Activated CD8-positive, alpha-beta T cell treated with anti-CD3 and anti-CD28 coated beads, Interleukin-2, amount 10 ng/mL, durations not matched to agents 7 days and 5 days (primary cell): ENCODE measurements around the gene RRP36. TPM values are rescaled to one million over a fixed set of nuclear protein-coding genes. Genes with fewer than 3 reads are reported as not detected.
"Not testable (repeated sequence)": the region's sequence is repeated elsewhere in the genome, so short reads cannot be mapped to it uniquely, and the experiment has no call there.

Source experiments
- ATAC-seq: fragments of 150-1000 bp; cut with Tn5 transposase; one replicate; pipeline ENCODE4 v1.10.0; 2021; ENCODE audit warnings: moderate library complexity
- CTCF ChIA-PET: fragments of 350-600 bp; sonication (Branson Sonifier 250); formaldehyde crosslinking; loops from one replicate; lab custom pipeline; 2021; ENCODE audit warnings: antibody characterized with exemption; lab: Charles Lee
- POLR2A ChIA-PET: fragments of 350-600 bp; sonication (Branson Sonifier 250); formaldehyde crosslinking; loops from one replicate; lab custom pipeline; 2021; ENCODE audit warnings: antibody characterized with exemption; lab: Charles Lee
- DNase-seq: peaks from one replicate; pipeline ENCODE4 v3.0.0-alpha.2; 2020
- H3K27ac Mint-ChIP-seq: one replicate; pipeline ENCODE4 v1.8.0; 2021; ENCODE audit warnings: mild to moderate bottlenecking, mixed read lengths
- H3K27me3 Mint-ChIP-seq: one replicate; pipeline ENCODE4 v1.8.0; 2021; ENCODE audit warnings: low read depth, mixed read lengths
- H3K36me3 Mint-ChIP-seq: one replicate; pipeline ENCODE4 v1.8.0; 2021; ENCODE audit warnings: low read depth, mixed read lengths
- H3K4me1 Mint-ChIP-seq: one replicate; pipeline ENCODE4 v1.8.0; 2021; ENCODE audit warnings: low read depth, mixed read lengths
- H3K4me3 Mint-ChIP-seq: one replicate; pipeline ENCODE4 v1.8.0; 2021; ENCODE audit warnings: mild to moderate bottlenecking, mixed read lengths
- H3K9me3 Mint-ChIP-seq: one replicate; pipeline ENCODE4 v1.8.0; 2022; ENCODE audit warnings: mixed read lengths; ENCODE audit not compliant: insufficient read depth
- total RNA-seq, 2 experiments: library from RNA; stranded (reverse); gene quantifications; one replicate each; pipeline ENCODE4 v1.2.3, GENCODE V29; 2021

The RRP36 gene
- total RNA-seq, 2 experiments from 2014 or later: 84.3 to 92.8 TPM

DNA sequence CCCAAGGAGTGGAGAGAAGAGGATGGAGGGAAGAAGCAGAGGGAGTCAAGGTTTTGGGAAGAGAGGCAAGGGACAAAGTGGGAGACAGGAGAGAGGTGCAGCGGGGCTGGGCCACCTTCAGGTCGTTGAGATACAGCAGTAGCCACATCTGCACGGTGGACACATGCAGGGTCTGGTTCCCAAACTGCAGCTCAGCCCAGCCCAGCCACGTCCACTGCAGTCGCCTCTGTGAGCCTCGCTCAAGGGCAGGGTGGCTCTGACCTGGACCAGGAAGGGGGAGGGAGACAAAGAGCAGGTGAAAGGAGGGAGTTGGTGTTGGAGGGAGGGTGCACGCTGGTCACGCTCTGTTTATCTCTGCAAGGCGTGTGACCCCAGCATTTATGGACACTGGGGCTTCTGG lies 17.3 kb downstream of the RRP36 start:
- ATAC-seq (no peak), DNase-seq (no peak)
- ChIA-PET POLR2A (no interaction called here), CTCF (interaction anchor here (1.5 kb wide), 1 partner anchor 105 kb away, joined by 3 read pairs; no protein-coding TSS in a partner anchor)
- Mint-ChIP-seq H3K4me3 (no peak overlapping the region), H3K9me3 (no peaks in the 10 kb centered on the region), H3K36me3 (peaks cover 40% of the 10 kb centered on the region), H3K4me1 (no peaks in the 10 kb centered on the region), H3K27ac (peak overlapping the region; percentile 23), H3K27me3 (no peaks in the 10 kb centered on the region)

- ATAC-seq (no peak), DNase-seq (no peak)
- ChIA-PET CTCF (no interaction called here), POLR2A (interaction anchor here (1.4 kb wide), 1 partner anchor 13 kb away, joined by 3 read pairs; the partner anchor contains the start of gene CUL7)
- H3K36me3 Mint-ChIP-seq: peaks cover 34% of the 10 kb centered on the region
- no peaks in the 10 kb centered on the region for H3K9me3 Mint-ChIP-seq
- no peak overlapping the region for H3K27ac Mint-ChIP-seq
- H3K4me3 Mint-ChIP-seq: no peak overlapping the region
- H3K4me1 Mint-ChIP-seq: no peaks in the 10 kb centered on the region
- H3K27me3 Mint-ChIP-seq: no peaks in the 10 kb centered on the region
These were observed 19.3 kb downstream of the RRP36 start for GRCh38 chr6:43040542-43041257.

GRCh38 chr6:43041475-43041874 lies 20.1 kb downstream of the RRP36 start:
- CTCF ChIA-PET, H3K27ac Mint-ChIP-seq, H3K27me3 Mint-ChIP-seq, H3K4me3 Mint-ChIP-seq, H3K9me3 Mint-ChIP-seq, H3K4me1 Mint-ChIP-seq, DNase-seq, ATAC-seq: not testable (repeated sequence)
- POLR2A ChIA-PET: interaction anchor here (1.6 kb wide), 1 partner anchor 12 kb away, joined by 5 read pairs; the partner anchor contains the start of gene CUL7
- H3K36me3 Mint-ChIP-seq: peaks cover 32% of the 10 kb centered on the region

DNA sequence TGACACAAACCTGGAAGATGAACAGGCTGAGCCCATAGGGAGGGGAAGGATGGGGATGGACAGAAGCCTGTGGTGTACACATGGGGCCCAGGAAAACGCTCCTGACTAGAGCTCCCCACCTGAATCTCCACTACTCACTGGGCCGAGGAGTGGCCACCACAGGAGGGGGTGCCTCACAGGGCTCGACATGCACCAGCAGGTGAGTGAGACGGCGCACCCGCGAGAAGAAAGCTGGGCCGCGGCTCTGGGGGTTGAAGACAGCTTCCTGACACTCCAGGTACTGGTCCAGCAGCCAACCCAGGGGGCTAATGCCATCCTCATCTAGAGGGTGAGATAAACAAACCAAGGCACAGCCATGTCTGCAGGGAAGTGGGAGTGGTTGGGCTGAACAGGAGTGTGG lies 21.9 kb downstream of the RRP36 start:
- no peak for ATAC-seq
- CTCF ChIA-PET: no interaction called here
- no peak overlapping the region for H3K27ac Mint-ChIP-seq
- no peak overlapping the region for H3K4me3 Mint-ChIP-seq
- POLR2A ChIA-PET: no interaction called here
- H3K27me3 Mint-ChIP-seq: no peaks in the 10 kb centered on the region
- no peaks in the 10 kb centered on the region for H3K4me1 Mint-ChIP-seq
- no peaks in the 10 kb centered on the region for H3K9me3 Mint-ChIP-seq
- H3K36me3 Mint-ChIP-seq: peaks cover 21% of the 10 kb centered on the region
- no peak for DNase-seq

DNA sequence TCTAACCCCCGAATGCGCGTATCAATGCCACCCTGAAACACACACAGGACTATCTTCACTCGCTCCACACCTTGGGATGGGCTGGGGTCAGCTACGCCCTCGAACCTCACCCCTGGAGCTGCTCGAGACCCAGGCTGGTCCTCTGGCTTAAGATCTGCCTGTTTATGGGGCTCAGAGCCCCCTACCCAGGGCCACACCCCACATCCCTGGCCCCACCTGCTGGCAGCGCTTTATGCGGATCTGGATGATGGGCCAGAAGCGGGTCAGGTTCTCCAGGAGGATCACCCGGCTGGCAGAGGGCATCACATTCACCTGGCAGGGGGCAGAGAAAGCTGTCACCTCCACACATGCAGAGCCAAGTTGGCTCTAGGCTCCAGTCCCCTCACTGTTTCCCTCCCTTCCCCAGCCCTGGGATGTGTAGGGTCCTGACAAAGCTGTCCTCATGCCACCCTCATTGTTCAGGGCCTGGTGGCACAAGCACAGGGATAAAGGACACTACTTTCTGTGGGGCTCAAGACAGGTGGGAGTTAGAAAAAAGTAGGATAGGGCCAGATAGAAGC lies 24.0 kb downstream of the RRP36 start:
- CTCF ChIA-PET: no interaction called here
- Mint-ChIP-seq H3K9me3 (no peaks in the 10 kb centered on the region), H3K4me3 (no peak overlapping the region), H3K27ac (no peak overlapping the region), H3K36me3 (peaks cover 17% of the 10 kb centered on the region), H3K27me3 (no peaks in the 10 kb centered on the region), H3K4me1 (peaks cover 4% of the 10 kb centered on the region)
- DNase-seq: no peak
- ATAC-seq: no peak
- POLR2A ChIA-PET: interaction anchor here (1.2 kb wide), 1 partner anchor 24 kb away, joined by 4 read pairs; the partner anchor contains the start of gene RRP36

GRCh38 chr6:43047998-43048397 lies 26.6 kb downstream of the RRP36 start:
- Mint-ChIP-seq H3K36me3 (peaks cover 20% of the 10 kb centered on the region), H3K4me1 (peaks cover 23% of the 10 kb centered on the region)

DNA sequence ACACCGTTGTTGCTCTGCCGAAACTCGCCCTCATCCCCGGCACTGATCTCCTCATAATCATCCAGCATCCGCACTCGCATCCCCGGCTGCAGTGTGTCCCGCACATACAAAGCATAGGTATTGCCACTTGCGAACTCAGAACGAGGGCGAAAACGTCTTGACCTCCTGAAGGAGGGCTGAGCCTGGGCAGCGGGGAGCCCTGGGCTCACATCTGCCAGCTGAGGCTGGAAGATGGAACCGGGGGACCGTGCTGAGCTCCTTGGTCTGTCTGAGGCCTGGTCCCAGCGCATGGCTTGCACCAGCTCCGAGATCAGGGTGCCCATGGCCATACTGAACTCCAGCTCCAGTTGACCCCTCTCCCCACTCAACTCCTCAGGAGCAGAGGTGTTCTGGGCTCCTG lies 29.6 kb downstream of the RRP36 start:
- CTCF ChIA-PET: no interaction called here
- H3K9me3 Mint-ChIP-seq: no peaks in the 10 kb centered on the region

More at GRCh38 chr6:43047998-43048397, 26.6 kb downstream of the RRP36 start:
- no peak for ATAC-seq
- ChIA-PET POLR2A (no interaction called here), CTCF (interaction anchor here (1.6 kb wide), 1 partner anchor 14 kb away, joined by 4 read pairs; no protein-coding TSS in a partner anchor)
- H3K9me3 Mint-ChIP-seq: no peaks in the 10 kb centered on the region
- no peak overlapping the region for H3K4me3 Mint-ChIP-seq
- no peak overlapping the region for H3K27ac Mint-ChIP-seq
- DNase-seq: no peak
- H3K27me3 Mint-ChIP-seq: no peaks in the 10 kb centered on the region

GRCh38 chr6:43052225-43052841 lies 30.9 kb downstream of the RRP36 start:
- no peak for DNase-seq
- no peaks in the 10 kb centered on the region for H3K27me3 Mint-ChIP-seq
- no peaks in the 10 kb centered on the region for H3K9me3 Mint-ChIP-seq
- peak overlapping the region; percentile 90 for H3K4me3 Mint-ChIP-seq
- ChIA-PET CTCF (interaction anchor here (1.5 kb wide), 1 partner anchor 92 kb away, joined by 5 read pairs; no protein-coding TSS in a partner anchor), POLR2A (interaction anchor here (0.6 to 1.7 kb wide), 2 partner anchors 40 to 74 kb away, joined by 3 to 12 read pairs; partner anchors contain the start of gene PEX6)
- peaks cover 36% of the 10 kb centered on the region for H3K36me3 Mint-ChIP-seq
- peaks cover 34% of the 10 kb centered on the region for H3K4me1 Mint-ChIP-seq
- no peak for ATAC-seq
- H3K27ac Mint-ChIP-seq: peak overlapping the region; percentile 99

More for the DNA sequence above, 29.6 kb downstream of the RRP36 start:
- H3K27ac Mint-ChIP-seq: no peak overlapping the region
- no peak for ATAC-seq
- no peak overlapping the region for H3K4me3 Mint-ChIP-seq
- DNase-seq: no peak
- peaks cover 32% of the 10 kb centered on the region for H3K36me3 Mint-ChIP-seq
- peaks cover 34% of the 10 kb centered on the region for H3K4me1 Mint-ChIP-seq
- no peaks in the 10 kb centered on the region for H3K27me3 Mint-ChIP-seq
- POLR2A ChIA-PET: no interaction called here

GRCh38 chr6:43052842-43053544 lies 31.6 kb downstream of the RRP36 start:
- peak; percentile 40 for ATAC-seq
- Mint-ChIP-seq H3K9me3 (no peaks in the 10 kb centered on the region), H3K4me1 (peaks cover 40% of the 10 kb centered on the region), H3K4me3 (peak overlapping the region; percentile 90), H3K27me3 (no peaks in the 10 kb centered on the region), H3K27ac (peak overlapping the region; percentile 99), H3K36me3 (peaks cover 41% of the 10 kb centered on the region)
- peak; percentile 37 for DNase-seq
- ChIA-PET POLR2A (interaction anchor here (1.0 to 1.7 kb wide), 6 partner anchors 13 to 173 kb away, joined by 3 to 12 read pairs (median 4); partner anchors contain the start of genes CNPY3, PEX6, RPL7L1 and RRP36), CTCF (interaction anchor here (0.9 to 1.8 kb wide), 4 partner anchors 32 to 123 kb away, joined by 3 to 5 read pairs (median 4); partner anchors contain the start of genes CNPY3, PPP2R5D and RRP36)

GRCh38 chr6:43053545-43054205 lies 32.3 kb downstream of the RRP36 start, which contains the start of gene CUL7:
TSS of gene CUL7 (minus strand) at chr6:43053851. CDS start at chr6:43052788, 1,063 bp downstream.
- Mint-ChIP-seq H3K4me3 (peak within 1 kb of the TSS; percentile 90), H3K36me3 (peaks cover 46% of the 10 kb centered on the region), H3K9me3 (no peaks in the 10 kb centered on the region), H3K27ac (peak within 1 kb of the TSS; percentile 99), H3K27me3 (no peaks in the 10 kb centered on the region), H3K4me1 (peaks cover 46% of the 10 kb centered on the region)
- ChIA-PET CTCF (interaction anchor here (0.7 to 1.8 kb wide), 5 partner anchors 32 to 124 kb away, joined by 3 to 7 read pairs (median 4); partner anchors contain the start of genes CNPY3, KLHDC3, PPP2R5D and RRP36), POLR2A (interaction anchor here (0.6 to 1.7 kb wide), 11 partner anchors 10 to 307 kb away, joined by 3 to 12 read pairs (median 4); partner anchors contain the start of genes CNPY3, PEX6, RPL7L1 and RRP36)
- DNase-seq: peak; percentile 94
- ATAC-seq: peak; percentile 99
